GM21526 (cell line): ENCODE data around the gene ZNF92.
A peak's percentile ranks its signal among the peaks of the same experiment; 100 is the strongest.
"Not testable (repeated sequence)": the region's sequence is repeated elsewhere in the genome, so short reads cannot be mapped to it uniquely, and the experiment has no call there.

ENCODE experiments used
- ATAC-seq: cut with Tn5 transposase; IDR thresholded peaks from one replicate; pipeline ENCODE4 v1.9.1; 2021; ENCODE audit warnings: moderate library complexity; ENCODE audit not compliant: unreplicated experiment, low FRiP score

The ZNF92 gene

DNA sequence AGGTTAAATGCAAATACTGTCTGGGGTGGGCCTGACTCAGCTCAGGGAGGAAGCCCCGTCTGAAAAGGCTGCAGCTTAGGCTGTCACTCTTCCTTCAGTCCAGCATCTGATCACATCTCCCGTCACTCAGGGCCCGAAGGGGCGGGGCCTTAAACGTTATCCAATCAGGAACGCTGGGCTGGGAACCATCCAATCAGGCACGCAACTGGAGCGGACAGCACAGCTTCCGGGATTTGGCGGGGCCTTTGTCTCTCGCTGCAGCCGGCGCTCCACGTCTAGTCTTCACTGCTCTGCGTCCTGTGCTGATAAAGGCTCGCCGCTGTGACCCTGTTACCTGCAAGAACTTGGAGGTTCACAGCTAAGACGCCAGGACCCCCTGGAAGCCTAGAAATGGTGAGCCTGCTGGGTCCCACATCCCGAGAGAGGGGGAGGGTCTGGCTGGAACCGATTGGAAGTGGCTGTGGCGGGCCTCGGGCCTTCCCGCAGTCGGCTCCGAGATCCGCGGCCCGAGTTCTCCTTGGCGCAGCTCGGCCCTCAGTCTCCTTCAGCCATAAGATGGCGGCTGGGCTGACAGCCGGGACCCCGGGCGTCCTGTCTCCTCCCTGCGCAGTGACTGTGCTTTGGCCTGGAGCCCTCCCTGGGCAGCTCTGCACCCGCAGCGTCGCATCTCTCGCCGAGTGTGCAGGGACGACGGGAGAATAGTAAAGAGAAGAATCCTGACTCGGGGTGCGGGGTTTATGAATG is at the start of gene ZNF92:
Gene ZNF92 (plus strand): TSS at position 248 of the 744 bp plus-strand sequence. CDS start 143 bp downstream, at position 391.
- ATAC-seq, result peak; percentile 99

DNA sequence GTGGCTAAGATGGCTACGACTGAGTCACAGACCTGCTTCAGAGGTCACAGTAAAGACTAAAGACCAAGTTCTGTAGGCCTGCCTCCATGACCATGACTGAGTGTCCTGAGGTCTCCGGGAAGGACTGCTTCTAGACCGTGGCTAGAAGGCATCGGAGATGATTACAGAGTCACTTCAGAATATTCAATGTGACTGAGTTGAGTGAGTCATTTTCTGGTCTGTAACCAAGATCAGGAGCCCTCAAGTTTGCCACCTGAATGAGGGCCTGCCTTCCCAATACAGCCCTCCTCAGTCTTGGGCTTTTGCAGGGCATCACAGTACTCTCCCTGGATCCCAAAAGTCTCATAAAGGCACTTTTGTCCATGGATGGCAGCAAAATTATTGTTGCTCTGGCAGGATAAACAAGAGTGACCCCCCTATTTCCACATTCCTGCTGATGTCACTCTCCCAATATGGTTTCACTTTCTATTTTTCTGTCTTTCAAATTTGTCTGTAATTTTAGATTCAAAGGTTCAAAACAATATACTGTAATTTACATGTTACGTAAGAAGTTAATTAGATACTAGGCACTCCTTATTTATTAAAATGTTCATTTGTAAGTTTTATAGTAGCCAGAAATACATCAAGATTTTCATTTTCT is 47.7 kb upstream of the ZNF92 start:
- ATAC-seq, result no peak

DNA sequence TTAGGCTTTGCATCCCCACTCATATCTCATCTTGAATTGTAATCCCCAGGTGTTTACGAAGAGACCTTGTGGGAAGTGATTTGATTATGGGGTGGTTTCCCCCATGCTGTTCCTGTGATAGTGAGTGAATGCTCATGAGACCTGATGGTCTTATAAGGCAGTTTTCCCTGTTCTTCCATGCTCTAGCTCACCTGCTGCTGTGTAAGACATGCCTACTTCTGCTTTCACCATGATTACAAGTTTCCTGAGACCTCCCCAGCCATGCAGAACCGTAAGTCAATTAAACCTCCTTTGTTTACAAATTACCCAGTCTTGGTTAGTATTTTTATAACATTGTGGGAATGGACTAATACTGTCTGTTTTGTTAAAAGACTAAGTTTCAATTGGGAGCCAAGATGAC is 35.3 kb upstream of the ZNF92 start:
- ATAC-seq, result peak; percentile 63

DNA sequence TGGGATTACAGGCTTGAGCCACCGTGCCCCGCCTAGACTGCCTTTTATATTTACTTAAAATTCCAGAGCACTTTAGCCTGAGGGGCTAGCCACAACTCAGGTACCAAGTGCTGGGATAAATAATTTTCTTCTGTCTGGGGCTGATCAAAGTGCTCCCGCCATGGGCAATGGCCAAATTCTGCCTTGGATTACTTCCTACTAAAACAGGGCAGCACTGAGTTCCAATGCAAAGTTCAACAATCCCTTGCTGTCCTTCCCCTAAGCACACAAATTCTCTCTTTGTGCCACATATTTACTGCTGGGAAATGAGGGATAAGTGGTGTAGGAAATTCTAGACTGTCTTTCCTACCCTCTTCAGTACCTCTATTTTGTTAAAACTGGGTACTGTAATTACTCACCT is 34.4 kb upstream of the ZNF92 start:
- ATAC-seq, result no peak

DNA sequence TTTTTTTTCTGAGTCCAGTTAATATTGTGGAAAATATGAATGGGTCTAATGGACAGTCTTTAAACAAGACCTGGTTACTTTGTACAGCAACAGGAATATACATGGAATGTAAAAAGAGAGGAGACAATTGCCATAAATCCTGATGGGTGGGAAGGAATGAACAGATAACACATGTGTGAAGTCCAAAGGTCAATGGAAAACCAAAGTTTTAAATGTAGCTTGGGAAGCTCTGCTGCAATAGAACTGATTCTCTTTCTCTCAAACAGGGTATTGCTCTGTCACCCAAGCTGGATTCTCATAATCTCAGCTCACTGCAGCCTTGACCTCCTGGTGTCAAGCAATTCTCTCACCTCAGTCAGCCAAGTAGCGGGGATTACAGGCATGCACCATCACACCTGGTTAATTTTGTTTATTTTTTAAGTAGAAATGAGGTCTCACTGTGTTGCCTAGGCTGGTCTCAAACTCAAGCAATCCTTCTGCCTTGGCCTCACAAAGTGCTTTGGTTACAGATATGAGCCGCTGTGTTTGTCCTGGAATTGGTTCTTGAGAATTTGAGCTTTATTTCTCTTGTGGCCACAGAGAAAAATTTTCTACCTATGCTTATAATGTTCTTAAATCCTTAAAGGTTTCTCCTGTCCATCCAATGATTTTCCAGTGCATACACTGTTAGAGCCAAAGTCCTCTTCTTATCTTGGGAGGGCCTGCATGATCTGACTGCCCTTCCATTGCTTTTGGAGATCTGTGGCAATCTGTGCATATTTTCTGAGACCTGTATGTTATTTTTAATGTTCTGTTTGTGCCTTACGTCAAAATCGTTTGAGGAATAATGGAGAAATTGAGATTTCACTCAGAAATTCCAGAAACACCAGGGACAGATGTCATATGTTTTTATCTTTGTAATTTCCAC is 30.7 kb upstream of the ZNF92 start:
- no peak for ATAC-seq

DNA sequence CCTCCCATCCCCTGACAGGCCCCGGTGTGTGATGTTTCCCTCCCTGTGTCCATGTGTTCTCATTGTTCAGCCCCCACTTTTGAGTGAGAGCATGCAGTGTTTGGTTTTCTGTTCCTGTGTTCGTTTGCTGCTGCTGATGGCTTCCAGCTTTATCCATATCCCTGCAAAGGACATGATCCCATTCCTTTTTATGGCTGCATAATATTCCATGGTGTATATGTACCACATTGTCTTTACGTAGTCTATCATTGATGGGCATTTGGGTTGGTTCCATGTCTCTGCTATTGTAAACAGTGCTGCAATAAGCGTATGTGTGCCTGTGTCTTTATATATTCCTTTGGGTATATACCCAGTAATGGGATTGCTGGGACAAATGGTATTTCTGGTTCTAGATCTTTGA is 29.1 kb upstream of the ZNF92 start:
- not testable (repeated sequence) for ATAC-seq

DNA sequence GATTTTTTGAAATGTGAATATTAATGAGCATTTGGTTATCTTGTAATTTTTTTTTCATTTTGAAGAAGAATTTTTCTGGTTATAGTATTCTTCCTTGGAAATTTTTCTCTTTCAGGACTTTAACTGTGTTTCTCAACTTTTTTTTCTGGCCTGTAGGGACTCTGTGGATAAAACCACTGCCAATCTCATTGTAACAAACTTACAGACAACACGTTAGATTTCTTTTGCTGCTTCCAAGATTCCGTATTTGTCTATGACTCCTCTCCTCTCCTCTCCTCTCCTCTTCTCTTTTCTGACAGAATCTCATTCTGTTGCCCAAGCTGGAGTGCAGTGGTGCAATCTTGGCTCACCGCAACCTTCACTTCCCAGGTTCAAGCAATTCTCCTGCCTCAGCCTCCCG is 19.4 kb upstream of the ZNF92 start:
- no peak for ATAC-seq

DNA sequence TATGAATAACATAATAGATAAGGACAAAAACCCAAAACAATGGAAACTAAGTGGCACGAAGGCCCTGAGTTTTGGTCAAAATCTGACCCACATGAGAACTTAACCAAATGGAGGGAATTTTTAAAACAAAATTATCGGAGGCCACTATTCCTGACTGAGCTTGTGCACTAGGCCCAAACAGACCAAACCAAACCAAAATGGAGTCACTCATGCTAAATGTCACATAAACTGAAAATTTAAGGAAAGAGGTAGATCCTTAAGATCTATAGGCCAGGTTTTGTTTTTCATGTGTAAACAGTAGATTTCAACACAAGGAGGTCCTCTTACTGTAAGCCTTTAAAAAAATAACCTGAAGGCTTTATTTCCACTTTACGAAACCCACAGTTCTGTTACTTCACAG is 3.8 kb upstream of the ZNF92 start:
- ATAC-seq, result no peak

DNA sequence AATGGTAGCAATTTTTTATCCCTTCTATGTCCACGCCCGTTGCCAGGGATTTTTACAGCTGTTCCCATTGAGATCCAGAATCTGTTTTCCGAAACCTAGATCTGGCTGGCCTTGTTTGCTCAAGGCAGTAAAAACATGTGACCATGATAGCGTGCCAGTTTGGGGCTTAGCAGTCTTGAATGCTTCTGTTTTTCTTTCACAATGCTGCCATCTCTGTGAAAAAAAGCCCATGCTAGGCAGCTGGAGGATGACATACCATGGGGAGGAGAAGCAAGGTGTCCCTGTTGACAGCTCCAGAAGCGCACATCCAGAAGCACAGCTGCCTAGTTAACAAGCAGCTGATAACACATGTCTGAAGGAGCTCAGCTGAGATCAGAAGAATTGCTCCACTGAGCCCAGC is 2.2 kb upstream of the ZNF92 start:
- ATAC-seq, result no peak

DNA sequence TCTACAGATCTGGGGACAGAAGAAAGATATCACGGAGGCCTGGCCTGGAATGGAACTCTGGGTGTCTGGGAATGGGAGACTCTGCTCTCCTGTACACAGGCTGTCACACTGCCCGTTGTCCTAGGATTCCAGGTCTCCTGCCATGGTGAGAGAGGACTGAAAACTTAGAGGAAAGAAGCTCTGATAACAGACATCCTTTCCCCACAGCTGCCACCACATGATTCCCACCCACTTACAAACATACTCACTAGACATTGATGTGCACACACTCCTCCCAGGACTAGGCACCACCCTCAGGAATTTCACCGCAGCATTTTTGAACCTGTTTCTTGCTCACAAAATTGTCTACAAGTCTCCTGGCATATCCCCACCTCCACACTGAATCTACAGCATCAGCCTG is 5.7 kb downstream of the ZNF92 start:
- ATAC-seq, result no peak

DNA sequence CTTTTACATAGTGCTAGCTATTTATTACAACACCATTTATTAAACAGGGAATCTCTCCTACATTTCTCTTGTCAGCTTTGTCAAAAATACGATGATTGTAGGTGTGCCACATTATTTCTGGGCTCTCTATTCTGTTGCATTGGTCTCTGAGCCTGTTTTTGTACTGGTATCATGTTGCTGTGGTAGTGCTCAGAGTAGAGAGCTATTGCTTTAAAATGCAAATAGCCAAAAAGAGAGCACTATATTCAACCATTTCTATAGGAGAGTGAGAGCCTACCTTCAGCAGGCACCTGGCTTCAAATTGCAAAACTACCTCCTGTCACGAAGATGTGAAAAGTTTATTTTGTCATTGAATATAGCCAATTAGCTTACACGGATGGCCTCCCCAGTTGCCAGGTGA is 8.1 kb downstream of the ZNF92 start:
- ATAC-seq, result no peak

DNA sequence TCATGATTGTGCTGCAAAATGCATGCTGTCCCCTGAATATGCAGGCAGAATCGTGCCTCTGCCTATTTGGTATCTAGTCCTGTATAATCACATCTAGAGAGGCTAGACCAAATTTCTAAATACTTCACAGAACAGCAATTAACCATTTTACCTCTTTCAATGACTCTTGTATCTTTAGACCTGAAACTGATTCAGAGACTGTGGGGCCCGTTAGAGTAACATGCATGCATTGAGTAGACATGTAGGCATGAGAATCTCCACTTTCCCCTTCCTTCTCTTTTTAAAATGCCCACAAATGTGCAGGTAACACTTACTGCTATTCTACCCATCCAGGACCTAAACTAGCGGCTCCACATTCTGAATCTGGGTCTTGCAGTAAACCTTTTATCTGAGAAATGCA is 8.8 kb downstream of the ZNF92 start:
- no peak for ATAC-seq

DNA sequence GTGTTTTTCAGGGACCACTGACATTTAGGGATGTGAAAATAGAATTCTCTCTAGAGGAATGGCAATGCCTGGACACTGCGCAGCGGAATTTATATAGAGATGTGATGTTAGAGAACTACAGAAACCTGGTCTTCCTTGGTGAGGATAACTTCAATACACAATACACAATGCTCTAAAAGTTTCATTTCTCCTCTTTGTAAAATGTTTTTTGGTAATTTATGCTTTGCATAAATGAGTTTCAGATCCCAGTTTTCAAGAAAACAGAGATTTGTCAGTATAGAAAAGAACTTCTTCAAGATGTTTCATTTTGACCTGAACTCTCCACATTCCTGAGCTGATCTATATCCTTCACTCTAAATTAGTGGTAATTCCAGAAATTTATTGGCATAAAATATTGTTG is 14.2 kb downstream of the ZNF92 start:
- no peak for ATAC-seq

DNA sequence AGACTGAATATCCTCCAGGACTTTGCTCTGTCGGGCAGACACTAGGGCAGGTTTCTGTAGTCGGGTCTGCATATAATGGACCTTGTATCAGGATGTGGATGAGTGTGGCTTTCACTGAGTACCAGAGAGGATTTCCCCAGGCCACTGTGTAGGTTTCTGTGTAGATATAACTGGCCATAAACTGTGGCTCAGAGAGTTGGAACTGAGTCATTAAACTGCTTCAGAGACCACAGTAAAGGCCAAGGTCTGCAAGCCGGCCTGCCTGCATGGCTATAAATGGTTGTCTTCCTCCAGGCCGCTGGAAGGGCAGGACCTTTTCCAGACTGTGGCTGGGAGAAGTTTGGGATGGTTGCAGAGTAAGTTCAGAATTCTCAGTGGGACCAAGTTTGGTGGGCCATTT is 16.9 kb downstream of the ZNF92 start:
- ATAC-seq, result peak; percentile 80

DNA sequence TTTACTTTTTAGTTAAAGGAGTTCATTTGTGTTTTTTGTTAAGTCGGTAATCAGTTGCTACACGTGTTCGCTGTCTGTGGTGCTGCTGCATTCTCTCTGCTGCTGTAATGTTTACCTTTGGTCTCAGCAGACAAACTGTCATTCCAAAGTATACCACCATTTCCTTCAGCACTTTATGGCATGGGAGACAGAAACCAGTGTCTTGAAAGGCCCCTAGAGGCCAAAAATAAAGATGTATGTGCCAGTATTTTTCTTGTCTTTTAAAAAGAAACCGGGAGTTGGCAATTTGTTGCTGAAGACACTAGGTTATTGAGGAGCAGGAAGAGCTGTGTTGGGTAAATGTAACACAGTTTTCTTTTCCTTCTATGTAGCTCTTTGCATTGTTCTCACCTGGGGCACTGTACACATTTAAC is 24.1 kb downstream of the ZNF92 start:
- ATAC-seq, result no peak

DNA sequence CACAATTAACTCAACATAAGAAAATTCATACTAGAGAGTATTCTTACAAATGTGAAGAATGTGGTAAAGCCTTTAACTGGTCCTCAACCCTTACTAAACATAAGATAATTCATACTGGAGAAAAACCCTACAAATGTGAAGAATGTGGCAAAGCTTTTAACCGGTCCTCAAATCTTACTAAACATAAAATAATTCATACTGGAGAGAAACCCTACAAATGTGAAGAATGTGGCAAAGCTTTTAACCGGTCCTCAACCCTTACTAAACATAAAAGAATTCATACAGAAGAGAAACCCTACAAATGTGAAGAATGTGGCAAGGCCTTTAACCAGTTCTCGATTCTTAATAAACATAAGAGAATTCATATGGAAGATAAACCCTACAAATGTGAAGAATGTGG is 25.0 kb downstream of the ZNF92 start:
- ATAC-seq, result not testable (repeated sequence)

DNA sequence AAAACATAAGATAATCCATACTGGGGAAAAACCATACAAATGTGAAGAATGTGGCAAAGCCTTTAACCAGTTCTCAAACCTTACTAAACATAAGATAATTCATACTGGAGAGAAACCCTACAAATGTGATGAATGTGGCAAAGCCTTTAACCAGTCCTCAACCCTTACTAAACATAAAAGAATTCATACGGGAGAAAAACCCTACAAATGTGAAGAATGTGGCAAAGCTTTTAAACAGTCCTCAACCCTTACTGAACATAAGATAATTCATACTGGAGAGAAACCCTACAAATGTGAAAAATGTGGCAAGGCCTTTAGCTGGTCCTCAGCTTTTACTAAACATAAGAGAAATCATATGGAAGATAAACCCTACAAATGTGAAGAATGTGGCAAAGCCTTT is 25.4 kb downstream of the ZNF92 start:
- ATAC-seq, result not testable (repeated sequence)

DNA sequence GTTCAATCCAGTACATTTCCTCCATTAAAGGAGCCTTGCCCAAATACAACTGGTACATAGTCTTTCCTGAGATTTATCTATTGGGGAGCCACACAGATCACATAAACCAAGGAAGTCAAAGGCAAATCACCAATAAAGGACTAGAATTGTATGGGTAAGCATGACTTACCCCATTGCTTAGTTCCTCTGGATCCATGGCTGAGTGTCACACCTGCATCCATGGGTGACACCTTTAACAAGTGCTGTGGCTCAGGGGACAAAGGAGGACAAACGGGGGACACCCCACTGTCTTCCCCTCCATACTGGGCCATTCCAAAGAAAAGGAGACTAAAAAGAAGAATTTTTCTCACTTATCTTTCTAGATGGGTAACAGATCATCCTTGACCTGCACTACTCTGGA is 30.4 kb downstream of the ZNF92 start:
- ATAC-seq, result no peak

DNA sequence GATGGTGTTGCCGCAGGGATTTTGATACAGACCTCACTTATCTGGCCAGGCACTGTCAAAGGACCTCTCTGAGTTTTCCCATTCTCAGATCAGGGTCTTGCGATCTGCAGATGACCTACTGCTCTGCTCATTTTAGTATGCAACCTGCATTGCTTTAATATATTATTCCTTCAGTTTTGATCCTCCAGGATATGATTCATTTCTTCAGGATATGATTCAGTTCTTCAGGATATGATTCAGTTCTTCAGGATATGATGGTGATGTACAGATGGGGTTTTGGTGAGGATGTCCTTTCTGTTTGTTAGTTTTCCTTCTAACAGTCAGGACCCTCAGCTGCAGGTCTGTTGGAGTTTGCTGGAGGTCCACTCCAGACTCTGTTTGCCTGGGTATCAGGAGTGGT is 33.1 kb downstream of the ZNF92 start:
- not testable (repeated sequence) for ATAC-seq

DNA sequence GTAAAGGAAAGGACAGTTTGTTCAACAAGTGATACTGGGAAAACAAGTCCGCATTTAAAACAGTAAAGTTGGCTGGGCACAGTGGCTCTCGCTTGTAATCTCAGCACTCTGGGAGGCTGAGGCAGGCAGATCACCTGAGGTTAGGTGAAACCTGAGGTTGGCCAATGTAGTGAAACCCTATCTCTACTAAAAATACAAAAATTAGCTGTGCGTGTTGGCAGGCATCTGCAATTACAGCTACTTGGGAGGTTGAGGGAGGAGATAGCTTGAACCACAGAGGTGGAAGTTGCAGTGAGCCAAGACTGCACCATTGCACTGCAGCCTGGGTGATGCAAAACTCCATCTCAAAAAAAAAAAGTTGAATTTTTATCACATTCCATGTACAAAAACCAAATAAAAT is 35.7 kb downstream of the ZNF92 start:
- ATAC-seq, result no peak

DNA sequence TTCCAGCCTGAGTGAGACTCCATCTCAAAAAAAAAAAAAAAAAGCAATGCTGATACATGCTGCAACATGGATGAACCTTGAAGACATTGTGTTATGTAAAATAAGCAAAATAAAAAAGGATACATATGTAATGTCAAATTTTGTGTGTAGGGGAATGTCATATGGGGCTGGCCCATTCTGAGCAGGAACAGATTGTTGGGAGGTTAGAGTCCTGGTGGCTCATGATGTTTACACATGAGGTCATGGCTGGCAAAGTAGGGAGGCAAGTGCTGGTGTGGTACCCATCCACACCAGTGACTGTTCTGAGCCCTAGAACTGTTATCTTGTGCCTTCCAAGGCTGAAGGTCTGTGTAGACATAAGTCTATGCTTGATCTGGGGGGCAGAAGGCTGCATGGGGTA is 37.6 kb downstream of the ZNF92 start:
- ATAC-seq, result no peak
